HG03039 (cell line): ENCODE results near the gene ZDHHC22.

Experiments used
- ATAC-seq: cut with Tn5 transposase; IDR thresholded peaks from one replicate; pipeline ENCODE4 v1.9.1; 2021; ENCODE audit warnings: mild to moderate bottlenecking, moderate library complexity; ENCODE audit not compliant: unreplicated experiment

The ZDHHC22 gene

GRCh38 chr14:77157740-77158139 is 16.1 kb upstream of the ZDHHC22 start:
- no peak for ATAC-seq

DNA sequence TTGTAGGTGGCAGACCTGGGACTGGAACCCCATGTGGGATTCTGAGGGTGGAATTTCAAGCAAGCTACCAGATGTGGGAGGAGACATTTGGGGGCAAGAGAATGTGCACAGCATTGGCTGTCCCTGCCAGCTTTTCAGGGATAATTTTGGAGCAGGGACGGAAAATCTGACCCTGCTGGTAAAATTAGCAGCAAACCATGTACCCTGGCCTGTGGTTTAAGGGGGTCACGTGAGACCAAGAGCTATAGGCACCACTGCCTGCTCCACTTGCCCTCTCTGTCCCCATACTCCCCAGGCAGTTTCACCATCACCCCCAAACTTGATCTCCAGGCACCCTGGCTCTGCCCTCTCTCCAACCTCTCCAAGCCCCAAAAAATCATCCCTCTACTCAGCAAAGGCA is 13.5 kb upstream of the ZDHHC22 start:
- no peak for ATAC-seq

DNA sequence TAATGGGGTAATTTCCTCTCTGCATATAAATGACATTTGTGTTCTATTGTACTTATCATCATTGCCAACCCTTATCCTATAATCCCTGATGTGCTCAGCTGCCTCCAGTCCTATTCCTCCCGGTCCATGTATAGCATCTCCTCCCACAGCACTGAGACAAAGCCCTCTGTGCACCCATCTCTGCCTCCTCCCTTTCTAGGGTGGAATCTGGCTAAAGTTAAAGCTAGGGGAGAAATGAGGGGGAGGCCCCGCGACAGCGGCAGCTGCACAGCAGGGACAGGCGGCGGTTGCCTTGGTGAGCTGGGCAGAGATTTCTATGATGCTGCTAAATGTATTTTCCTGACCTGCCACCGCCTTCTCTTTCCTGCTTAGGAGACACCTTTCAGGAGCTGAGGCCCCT is 12.8 kb upstream of the ZDHHC22 start:
- ATAC-seq, result no peak

- no peak for ATAC-seq
Observed at GRCh38 chr14:77153802-77154201, 12.2 kb upstream of the ZDHHC22 start.

DNA sequence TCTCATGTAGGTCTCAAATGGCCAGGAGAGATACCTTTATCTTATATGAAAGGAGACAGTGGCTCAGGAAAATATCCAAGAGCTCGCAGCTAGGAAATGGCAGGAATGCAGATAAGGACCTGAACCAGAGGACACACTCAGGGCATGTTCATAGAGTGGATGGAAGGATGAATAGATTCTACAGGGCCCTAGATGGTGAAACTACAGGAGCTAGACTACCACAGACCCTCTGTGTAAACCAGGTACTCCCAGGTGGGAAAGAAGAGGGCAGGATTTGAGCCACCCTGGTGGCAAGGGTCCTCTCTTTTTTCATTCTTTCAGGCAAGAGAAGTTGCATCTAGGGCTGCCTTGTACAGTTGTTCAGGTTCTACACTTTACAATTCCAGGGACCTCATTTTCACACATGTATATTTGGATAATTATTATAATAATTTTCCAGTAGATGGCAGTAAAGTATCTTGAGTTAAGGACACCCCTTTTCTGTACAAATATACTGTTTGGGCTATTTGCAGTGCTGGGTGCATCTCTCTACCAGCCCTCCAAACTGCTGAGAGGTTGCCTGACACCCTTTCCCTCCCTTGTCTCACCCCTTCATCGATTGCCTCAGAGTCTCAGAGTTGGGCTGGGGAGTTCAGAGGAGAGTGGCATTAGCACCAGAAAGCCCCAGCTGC is 10.5 kb upstream of the ZDHHC22 start:
- no peak for ATAC-seq

- ATAC-seq, result no peak
Observed at GRCh38 chr14:77151245-77151644, 9.7 kb upstream of the ZDHHC22 start.

DNA sequence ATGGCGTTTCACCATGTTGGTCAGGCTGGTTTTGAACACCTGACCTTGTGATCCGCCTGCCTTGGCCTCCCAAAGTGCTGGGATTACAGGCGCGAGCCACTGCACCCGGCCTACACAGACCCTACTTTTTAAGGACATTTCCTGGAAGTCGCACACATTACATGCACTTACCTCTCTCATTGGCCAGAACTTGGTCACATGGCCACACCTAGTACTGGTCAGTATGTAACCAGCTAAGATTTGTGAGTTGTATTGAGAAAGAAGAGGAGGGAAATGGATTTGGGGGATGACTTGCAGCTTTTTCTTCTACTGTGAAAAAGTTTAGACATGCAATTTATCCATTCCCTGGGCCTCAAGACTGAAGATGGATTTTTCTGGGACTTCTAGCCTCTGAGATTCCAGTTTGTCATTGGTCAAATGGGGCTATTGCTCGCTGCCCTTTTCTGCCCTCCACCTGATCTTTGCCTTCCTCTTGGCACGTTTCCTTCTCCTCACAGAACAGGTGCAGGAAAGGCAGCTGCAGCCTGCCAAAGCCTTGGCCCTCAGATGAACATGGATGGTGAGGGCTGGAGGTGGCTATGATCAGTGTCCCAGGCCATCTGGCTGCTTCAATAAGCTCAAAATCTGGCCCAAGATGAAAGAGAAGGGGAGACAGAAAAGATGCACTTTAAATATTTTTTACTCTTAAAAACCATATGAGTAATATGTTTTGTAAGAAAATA is 7.1 kb upstream of the ZDHHC22 start:
- ATAC-seq, result no peak

DNA sequence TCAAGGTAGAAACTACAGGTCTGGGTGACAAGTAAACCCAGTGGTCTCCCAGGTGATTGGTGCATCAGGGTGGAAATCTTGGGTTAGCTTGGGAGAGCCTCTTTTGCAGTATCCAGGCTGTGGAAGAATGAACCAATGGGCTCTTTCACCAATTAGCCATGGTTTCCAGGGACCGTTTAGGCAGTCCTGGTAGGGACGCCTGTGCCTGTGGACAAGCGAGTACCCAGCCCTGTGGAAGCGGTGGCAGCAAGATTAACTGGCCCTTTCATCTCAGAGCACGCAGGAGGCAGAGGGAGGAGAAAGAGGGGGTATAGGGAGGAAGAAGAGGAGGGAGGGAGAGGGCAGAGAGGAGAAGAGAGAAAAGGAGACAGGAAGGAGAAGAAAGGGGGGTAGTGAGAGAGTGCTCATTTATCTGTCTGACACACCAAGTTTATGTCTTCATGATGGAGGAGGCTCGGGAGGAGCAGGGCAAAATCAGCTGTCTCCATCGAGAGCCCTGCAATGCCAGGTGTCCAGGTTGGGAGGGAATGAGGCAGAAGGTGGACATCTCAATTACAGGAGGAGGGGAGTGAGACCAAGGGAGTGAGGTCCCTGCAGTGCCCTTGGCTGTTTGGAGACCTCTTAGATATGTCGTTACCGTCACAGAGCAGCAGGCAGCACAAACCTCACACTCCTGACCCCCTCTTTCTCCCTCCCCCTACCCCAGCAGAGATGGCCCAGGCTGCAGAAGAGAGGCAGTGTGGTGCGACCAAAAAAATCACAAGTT is 4.6 kb upstream of the ZDHHC22 start:
- no peak for ATAC-seq

GRCh38 chr14:77144412-77145115 is 3.0 kb upstream of the ZDHHC22 start:
- no peak for ATAC-seq

GRCh38 chr14:77143071-77143470 is 1.5 kb upstream of the ZDHHC22 start:
- no peak for ATAC-seq

GRCh38 chr14:77142005-77142800 is 612 bp upstream of the ZDHHC22 start:
- ATAC-seq, result no peak

- ATAC-seq, result no peak
Observed at GRCh38 chr14:77140359-77141213, 1.0 kb downstream of the ZDHHC22 start.

DNA sequence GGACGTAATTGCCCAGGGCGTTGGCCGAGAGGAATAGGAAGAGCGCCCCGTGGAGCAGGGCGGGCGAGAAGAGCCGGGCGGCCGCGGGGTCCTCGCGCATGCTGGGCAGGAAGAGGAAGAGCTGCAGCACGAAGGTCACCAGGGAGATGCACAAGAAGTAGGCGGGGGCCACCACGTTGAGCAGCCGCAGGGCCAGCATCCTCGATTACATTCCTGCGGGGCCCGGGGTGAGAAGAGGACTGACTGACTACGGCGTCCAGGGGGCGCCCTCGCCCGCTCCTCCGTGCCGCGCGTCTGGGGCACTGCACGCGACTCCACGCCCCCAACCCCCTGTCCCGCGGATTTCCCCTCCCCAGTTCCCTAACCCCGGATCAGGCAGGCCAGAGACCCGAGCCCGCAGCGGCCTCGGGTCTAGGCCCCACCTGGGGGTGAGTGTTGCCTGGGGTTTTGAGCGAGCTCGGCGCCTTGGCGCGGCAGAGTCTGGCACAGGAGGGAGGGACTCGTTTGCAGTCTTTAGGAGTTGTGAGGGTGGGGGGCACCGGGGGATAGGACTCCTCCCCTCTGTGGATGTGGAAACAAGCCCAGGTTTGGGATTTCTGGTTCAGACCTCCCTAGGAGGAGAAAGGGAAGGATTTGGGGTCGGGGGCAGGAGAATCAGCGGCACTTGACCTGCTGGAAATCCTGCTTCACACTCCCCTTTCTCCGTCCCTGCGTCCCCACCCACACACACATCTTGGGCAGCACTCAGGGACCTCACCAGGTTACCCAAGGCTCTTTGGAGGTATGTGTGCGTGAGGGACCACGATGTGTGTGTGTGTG is 1.8 kb downstream of the ZDHHC22 start:
- no peak for ATAC-seq

DNA sequence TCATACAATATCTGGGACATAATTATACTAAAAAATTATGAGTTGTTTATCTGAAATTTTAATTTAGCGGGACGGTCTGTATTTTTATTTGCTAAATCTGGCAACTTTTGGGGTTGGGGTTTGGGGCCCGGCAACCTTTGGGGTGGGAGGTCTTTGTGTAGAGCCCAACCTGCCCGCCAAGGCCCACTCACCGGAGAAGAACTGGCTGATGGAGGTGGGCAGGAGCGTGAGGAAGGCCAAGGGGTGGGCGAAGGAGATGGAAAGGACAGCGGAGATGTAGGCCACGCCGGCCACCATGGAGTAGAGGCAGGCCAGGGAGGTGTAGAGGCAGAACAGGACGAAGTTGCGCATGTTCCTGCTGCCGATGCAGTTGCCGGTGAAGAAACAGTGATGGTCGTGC is 2.6 kb downstream of the ZDHHC22 start:
- no peak for ATAC-seq

GRCh38 chr14:77133720-77134338 is 7.8 kb downstream of the ZDHHC22 start:
- no peak for ATAC-seq

DNA sequence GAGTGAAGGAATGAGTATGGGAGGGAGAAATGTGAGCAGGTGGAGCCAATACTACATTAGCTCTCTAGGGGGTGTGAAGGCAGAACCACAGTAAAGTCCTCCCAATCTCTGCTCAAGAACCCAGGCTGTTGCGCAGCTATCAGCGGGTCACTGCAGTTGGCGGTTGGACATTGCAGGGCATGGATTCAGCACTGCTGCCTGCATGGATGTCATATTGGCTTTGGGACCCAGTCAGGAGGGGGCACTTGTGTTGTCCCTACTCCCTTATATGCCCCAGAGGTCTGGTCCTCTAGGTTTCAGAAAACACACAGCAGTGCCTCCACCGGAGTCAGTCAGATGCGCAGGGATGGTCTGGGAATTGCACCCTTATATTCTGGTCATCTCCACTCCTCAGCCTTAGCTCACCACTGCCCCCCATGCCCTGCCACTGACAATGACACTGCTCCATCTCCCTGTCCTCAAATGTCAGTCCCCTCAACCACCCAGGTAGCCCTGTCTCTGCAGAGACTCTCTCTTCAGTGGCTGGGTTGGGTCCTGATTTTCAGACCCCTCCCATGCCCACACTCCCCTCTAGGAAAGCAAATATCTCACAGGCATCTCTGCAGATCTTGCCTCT is 9.6 kb downstream of the ZDHHC22 start:
- no peak for ATAC-seq

DNA sequence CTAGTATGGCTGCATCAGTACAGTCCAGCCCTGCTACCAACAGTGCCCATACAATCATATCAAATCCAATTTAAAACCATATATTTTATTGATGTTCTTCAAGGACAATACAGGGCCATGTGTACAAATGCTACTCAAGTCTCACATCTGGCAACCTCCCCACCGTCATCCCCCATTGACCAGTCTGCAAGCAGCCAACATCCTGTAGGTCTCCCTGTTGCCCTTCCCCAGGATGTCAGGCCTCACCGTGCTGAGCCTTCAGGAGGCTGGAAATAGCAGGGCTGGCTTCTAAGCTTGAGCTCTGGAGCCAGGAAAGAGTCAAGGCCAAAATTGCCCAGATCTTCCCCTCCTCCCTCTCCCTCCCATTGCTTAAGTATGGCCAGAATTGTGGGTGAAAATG is 10.4 kb downstream of the ZDHHC22 start:
- ATAC-seq, result no peak

DNA sequence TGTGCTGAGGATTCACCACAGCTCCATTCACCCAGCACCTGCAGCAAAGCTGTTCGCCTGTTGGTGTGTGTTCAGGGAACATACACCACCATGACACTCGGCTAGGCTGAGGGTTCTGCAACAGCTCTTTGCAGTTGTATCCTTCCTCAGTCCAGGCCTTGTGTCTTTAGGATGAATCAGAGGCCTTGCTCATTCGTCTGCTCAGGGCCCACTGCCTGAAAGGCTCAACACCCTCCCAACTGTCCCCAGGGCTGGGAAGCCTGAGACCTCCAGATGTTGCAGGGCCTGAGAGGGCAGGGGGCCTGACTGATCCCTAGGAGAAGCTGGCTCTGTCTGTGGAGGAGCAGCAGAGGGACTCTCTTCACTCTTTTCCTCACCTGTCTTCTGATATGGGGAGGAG is 11.2 kb downstream of the ZDHHC22 start:
- no peak for ATAC-seq
